B cell (primary cell): ENCODE results near the gene TNIK.

Experiments used
- EZH2 ChIP-seq: IDR thresholded peaks from 2 replicates; pipeline ENCODE4 v1.6.1; 2012; ENCODE audit warnings: borderline replicate concordance, low read depth, mild to moderate bottlenecking, moderate library complexity, low read length; ENCODE audit not compliant: insufficient read depth, poor library complexity, severe bottlenecking
- TF ChIP-seq, protein P1 (sequence below): fragments of 200-600 bp; IDR thresholded peaks from one replicate; pipeline ENCODE4 v1.8.0; 2022; ENCODE audit warnings: antibody characterized with exemption, mild to moderate bottlenecking

- no peak for TF ChIP-seq EZH2
- TF ChIP-seq, protein P1, sequence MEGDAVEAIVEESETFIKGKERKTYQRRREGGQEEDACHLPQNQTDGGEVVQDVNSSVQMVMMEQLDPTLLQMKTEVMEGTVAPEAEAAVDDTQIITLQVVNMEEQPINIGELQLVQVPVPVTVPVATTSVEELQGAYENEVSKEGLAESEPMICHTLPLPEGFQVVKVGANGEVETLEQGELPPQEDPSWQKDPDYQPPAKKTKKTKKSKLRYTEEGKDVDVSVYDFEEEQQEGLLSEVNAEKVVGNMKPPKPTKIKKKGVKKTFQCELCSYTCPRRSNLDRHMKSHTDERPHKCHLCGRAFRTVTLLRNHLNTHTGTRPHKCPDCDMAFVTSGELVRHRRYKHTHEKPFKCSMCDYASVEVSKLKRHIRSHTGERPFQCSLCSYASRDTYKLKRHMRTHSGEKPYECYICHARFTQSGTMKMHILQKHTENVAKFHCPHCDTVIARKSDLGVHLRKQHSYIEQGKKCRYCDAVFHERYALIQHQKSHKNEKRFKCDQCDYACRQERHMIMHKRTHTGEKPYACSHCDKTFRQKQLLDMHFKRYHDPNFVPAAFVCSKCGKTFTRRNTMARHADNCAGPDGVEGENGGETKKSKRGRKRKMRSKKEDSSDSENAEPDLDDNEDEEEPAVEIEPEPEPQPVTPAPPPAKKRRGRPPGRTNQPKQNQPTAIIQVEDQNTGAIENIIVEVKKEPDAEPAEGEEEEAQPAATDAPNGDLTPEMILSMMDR, result no peak
Observed at GRCh38 chr3:171095063-171095462, 365.1 kb downstream of the TNIK start.
